Suppressor macrophage (primary cell): Measurements from ENCODE around the gene CLPSL2.
"Not testable (repeated sequence)": the region's sequence is repeated elsewhere in the genome, so short reads cannot be mapped to it uniquely, and the experiment has no call there.

Source experiments
- DNase-seq, 4 experiments: peaks; one replicate each; pipeline ENCODE4 v3.0.0-alpha.2; 2020 to 2022
- total RNA-seq, 17 experiments: gene quantifications; one replicate each; lab custom pipeline; 2026; ENCODE audit warnings: mixed read lengths in 6 of 17, inconsistent platforms in 3 of 17; lab: John Stamatoyannopoulos, UW

The CLPSL2 gene, protein sequence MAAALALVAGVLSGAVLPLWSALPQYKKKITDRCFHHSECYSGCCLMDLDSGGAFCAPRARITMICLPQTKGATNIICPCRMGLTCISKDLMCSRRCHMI
- 0 to 0.55 (median 0) reads per million in 17 experiments for total RNA-seq

- peak in 3 of 4 experiments; percentile 15 to 43 (median 29) for DNase-seq
These were observed at the start of gene CLPSL2 for GRCh38 chr6:35776364-35777215. TSS of gene CLPSL2 (plus strand) at chr6:35776598. CDS start at chr6:35776619, 21 bp downstream.

DNA sequence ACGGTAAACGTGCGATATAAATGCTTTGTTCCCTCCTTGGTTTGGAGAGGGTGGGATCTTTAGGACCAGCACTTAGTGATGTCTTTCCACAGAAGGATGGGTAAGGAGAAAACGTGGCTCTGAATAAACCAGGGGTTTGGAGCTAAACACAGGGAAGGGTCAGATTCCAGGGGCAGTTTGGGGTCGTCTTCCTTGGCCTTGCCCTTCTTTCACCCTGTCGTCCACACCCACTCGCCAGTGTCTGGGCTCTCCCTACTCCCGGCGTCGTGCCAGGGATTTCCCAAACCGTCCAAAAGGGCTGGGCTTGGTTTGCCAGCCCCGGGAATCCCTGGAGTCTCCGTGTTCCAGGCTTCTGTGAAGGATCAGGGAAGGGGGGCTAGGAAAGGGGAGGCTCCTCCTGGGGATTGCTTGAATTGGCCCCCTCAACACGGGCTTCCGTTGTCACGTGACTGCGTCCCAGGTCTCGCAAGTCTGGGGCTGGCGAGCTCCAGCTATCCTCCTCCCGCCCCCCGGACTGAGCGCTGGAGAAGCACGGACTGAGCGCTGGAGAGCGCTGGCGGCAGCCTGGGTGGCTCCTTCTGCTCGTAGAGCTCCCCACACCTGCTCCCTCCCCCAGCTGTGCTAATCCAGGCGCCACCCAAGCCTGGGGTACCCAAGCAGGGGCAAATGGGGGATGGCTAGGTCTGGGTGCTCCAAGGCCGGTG lies 49.0 kb upstream of the CLPSL2 start:
- DNase-seq = peak in 2 of 4 experiments; percentile 43 to 57

DNA sequence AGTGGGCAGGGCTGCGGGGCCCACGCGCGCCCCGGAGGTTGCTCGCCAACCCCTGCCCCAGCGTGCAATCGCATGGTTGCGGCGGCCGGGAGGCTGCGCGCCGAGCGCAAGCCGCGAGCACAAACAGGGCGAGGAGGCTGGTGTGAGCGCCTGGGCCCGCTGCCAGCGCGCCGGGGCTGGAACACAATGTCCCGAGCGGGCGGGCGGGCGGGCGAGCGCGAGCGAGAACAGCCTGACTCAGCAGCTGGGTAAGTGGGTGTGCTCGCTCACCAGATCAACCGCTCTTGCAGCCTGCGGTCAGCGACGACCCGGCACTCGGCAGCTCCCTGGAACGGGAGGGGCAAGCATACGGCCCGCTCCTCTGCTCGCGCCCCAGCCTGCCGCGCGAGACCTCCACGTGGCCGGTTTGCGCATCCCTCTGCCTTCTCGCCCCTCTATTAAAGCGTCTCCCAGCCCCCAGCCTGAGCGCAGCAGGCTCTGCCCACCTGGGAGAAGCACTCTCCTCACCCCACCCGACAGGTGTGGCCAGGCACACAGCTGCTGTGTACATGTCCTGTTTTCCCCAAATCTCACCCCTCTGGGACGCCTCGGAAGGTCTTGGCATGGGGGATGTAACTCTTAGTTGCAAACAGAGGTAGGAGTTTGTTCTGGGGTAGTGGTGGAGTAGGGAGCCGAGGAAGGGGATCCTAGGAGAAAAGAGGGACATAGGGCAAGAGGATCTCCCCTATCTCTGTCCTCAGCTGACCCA lies 48.3 kb upstream of the CLPSL2 start:
- DNase-seq = peak; percentile 86 to 95 (median 94)

DNA sequence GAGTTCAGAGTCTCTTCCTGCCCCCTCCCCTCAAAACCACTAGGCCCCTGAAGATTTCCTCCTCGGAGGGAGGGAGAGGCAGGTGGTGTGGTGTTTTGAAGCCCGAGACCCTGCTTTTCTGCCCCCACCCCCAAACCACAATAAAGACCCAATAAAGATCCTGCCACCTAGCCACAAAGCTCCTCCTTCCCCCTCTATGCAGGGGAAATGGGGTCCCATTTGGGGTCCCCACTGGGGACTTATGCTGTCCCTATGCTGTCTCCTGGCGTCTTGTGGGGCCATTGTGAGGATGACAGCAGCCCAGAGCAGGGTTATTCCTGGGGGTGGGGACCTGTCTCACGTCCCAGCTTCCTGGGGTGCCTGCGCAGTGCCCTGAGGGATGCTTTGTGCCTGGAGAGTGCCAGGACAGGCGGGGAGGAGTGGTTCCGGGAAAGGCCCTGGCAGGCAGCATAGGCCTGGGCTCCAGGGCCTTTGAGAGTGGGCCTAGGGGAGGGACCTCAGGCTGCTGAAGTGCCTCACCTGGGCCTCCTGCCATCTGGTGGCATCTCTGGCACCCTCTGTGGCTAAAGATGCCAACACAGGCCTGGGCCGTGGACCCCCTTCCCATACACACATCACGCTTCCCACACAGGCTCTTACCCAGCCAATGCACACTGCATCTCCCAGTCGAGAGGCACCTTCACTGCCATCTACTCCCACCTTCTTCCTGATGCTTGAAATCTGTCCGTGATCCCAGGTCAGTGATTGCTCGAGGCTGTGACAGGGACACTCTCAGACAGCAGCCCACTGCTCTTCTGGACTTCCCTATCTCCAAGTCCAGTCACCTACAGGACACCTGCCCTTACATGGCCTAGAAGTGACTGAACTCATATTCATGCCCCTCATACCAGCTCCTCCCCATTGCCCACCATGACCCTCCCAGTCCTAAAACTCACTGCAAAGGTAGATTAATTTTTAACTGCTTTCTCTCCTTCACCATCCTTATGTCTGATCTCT lies 47.4 kb upstream of the CLPSL2 start:
- peak in 1 of 4 experiments; percentile 15 for DNase-seq

DNA sequence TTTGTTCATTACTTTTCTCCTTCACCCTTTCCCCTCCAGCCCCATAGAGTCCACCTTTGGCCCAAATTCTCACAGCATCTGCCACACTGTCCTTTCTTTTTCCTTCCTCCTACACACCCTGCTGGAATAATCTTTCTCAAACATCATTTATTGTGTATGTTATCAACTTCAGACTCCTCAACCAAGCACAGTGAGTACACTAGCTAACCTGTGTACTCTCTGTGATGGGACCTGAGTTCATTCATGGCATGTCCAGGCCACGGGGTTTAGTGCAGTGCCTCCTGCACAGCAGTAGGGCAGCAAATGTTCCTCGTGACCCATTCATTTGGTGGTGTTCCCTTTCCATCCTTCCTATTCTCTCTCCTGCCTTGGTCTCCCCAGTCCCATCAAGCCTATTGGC lies 46.7 kb upstream of the CLPSL2 start:
- peak in 1 of 4 experiments; percentile 23 for DNase-seq

GRCh38 chr6:35730745-35731413 lies 45.5 kb upstream of the CLPSL2 start:
- DNase-seq = no peak

GRCh38 chr6:35731414-35731735 lies 45.0 kb upstream of the CLPSL2 start:
- peak in 3 of 4 experiments; percentile 31 to 55 (median 36) for DNase-seq

DNA sequence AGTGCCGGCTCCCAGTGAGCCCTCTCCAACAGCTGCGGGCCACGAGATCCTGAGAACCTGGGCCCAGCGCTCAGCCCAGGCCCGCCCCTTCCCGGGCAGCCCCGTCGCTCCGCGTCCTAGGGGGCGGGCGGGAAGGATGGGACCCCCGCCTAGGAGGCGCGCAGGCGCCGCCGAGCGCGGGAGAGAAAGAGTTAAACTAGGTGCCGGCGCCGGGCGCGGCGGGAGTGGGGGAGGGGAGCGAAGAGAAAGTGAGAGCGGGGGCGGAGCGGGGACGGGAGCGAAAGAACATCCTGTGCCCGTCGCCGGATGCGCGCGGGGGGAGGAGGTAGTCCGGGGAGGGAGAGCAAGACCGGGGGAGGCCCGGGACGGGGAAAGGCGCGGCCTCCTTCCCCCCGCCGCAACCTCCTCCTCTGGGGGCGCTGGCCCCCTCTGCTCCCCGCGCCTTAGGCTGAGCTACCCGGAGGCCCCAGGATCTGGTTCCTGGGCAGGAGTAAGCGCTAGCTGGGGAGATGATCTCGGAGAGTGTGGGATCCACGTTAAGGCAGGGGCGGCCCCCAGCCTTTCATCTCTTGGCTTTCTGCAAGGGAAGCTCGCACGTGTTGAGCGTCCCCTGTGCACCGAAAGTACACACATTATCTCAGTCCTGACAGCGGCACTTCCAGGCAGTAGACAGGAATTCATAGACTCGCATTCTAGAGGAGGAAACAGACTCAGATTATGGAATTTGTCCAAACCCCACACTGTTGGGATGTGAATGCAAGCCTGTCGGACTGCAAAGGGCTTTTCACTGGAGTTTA lies 44.5 kb upstream of the CLPSL2 start:
- peak; percentile 34 to 69 (median 52) for DNase-seq

DNA sequence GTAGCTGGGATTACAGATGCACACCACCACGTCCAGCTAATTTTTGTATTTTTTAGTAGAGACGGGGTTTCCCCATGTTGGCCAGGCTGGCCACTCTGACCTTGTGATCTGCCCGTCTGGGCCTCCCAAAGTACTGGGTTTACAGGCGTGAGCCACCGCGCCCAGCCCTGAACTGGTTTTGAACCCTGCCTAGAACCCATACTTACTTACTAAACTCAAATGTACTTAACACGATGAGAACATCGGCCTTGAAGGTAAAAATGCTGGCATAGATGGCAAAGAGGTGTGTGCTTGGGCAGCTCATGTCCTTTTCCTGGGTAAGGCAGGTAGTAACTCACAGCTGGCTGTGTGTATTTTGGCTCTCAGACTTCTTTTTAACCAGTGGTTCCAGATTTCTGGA lies 42.8 kb upstream of the CLPSL2 start:
- no peak for DNase-seq

GRCh38 chr6:35734319-35734718 lies 42.1 kb upstream of the CLPSL2 start:
- DNase-seq = not testable (repeated sequence)

DNA sequence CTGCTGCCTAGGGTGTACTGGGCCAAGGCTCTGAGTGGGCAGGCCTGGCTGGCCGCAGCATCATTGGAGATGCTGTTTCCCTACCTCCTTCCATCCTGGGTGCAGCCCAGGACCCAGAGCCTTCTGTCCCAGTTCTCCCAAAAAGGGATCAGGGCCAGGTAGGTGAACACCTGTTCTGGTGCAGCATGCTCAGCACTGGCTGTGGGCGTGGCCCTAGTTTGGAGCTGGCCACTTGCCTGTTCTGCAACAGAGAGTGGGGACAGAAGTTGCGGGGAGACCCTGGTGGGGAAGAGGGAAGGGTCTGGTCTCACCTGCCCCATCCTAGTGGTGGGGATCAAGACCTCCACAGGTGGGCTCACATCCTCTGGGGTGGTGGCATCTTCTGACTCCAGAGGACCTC lies 40.9 kb upstream of the CLPSL2 start:
- DNase-seq = no peak

DNA sequence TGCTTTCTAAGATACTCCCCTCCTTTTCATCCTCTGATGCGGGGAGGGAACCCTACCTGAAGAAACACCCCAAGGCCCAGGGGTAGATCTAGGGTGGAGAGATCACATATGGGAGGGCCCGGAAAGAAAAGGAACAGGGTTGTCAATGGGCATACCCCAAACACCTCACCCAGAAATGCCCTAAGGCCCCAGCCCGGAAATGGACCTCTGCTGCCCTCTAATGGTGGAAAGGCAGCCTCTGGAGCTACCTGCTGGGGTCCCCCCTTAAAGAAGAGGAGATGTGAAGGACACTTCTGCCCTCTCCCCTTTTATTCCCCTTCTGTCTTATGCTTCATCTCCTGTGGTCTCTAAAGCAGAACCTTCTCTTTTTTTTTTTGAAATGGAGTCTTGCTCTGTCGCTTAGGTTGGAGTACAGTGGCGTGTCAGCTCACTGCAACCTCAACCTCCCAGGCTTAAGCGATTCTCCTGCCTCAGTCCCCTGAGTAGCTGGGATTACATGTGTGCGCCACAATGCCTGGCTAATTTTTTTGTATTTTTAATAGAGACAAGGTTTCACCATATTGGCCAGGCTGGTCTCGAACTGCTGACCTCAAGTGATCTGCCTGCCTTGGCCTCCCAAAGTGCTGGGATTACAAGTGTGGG lies 40.0 kb upstream of the CLPSL2 start:
- peak; percentile 71 to 85 (median 80) for DNase-seq

DNA sequence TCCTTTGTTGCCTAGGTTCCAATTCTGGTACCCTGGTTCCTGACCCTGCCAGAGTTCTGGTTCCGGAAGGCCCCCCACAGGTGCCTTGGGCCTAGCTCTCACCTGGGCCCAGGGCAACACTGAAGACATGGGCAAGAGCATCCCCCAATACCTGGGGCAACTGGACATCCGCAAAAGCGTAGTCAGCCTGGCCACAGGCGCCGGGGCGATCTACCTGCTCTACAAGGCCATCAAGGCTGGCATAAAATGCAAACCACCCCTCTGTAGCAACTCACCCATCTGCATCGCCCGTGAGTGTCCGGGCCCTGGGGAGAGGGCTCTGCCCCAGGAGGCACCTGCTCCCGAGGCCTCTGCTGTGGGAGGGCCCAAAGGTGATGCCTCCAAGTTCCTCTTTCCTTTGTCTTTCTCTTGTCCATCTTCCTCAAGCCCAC lies 39.4 kb upstream of the CLPSL2 start, which contains the start of gene ARMC12:
TSS of gene ARMC12 (plus strand) at position 51 of the 431 bp plus-strand sequence. CDS start at position 128, 77 bp downstream.
- no peak for DNase-seq

DNA sequence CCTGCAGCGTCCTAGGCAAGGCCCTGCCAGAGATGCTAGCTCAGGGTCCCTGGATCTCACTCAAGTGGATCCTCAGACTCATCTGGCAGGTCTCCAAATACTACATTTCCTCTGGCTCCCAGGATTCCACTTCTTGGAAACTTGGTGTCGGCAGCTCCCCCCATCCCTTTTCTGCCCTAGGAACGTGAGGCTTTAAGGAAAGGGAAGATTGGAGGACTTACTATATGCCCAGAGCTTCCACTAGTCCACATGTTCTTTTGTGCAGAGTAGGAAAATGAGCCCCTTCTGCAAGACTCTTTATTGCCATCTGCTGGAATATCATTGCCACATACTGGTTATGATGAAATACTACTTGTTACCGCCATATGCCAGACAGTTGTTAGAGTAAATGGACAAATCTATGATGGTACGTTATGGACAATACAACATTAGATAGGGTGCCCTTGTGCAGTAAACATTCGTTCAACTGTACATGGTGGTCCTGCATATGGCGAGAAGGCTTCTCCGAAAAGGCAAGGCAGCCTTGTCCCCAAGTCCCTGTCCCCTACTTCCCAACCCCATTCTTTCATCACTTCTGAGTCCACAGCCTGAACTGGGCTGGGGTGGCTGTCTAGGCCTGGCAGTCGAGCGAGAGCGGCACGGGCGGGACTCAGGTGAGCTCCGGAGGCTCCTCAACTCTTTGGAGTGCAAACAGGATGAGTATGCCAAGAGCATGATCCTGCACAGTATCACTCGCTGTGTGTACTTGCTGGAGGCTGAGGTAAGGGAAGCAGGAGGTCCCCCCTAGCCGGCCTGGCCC lies 38.8 kb upstream of the CLPSL2 start:
- peak; percentile 61 to 90 (median 77) for DNase-seq

GRCh38 chr6:35739645-35740524 lies 36.5 kb upstream of the CLPSL2 start:
- peak in 1 of 4 experiments; percentile 29 for DNase-seq

DNA sequence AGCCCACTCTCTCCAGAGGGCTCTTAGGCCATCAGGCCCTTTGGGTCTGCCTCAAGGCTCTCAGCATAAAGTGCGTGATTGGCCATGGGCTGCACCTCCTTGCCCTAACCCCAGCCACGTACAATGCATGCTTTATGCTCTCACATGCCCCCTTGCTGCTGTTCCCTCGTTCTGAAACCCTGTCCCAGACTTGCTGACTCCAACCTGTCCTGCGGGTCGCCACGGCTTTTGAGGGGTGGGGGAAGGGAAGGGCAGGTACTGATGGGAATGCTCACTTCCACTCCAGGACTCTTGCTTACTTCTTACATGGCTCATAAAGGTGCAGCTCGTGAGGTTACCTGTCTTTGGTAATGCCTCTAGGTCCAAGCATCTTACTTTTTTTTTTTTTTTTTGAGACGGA lies 33.6 kb upstream of the CLPSL2 start:
- DNase-seq = no peak

GRCh38 chr6:35745509-35745908 lies 30.9 kb upstream of the CLPSL2 start:
- DNase-seq = peak; percentile 55 to 77 (median 66)
